ENCODE measurements around the gene DACH2.

DACH2 gene

GRCh38 chrX:86829786-86830185 lies 681.5 kb downstream of the DACH2 start:
- DNase-seq = no peak

GRCh38 chrX:86830685-86831084 lies 682.4 kb downstream of the DACH2 start:
- DNase-seq = no peak

GRCh38 chrX:86845101-86845500 lies 696.9 kb downstream of the DACH2 start:
- DNase-seq = no peak
